Activated B cell treated with CpG ODN at 0.5 μM for 24 hours (primary cell): ENCODE results near the gene ATAT1. TPM values are rescaled to one million over a fixed set of nuclear protein-coding genes. Genes with fewer than 3 reads are reported as not detected.

Source experiments
- ATAC-seq: fragments of 200-7000 bp; cut with Tn5 transposase; one replicate; pipeline ENCODE4 v1.10.0; 2021; ENCODE audit warnings: low read depth, mild to moderate bottlenecking, moderate library complexity
- CTCF ChIA-PET: fragments of 350-600 bp; sonication (Branson Sonifier 250); formaldehyde crosslinking; loops from one replicate; lab custom pipeline; 2021; ENCODE audit warnings: antibody characterized with exemption; lab: Charles Lee
- POLR2A ChIA-PET: fragments of 350-600 bp; sonication (Branson Sonifier 250); formaldehyde crosslinking; loops from one replicate; lab custom pipeline; 2021; ENCODE audit warnings: antibody characterized with exemption; lab: Charles Lee
- DNase-seq: peaks from one replicate; pipeline ENCODE4 v3.0.0; 2022
- H3K27ac Mint-ChIP-seq: one replicate; pipeline ENCODE4 v1.8.0; 2020; ENCODE audit warnings: mixed read lengths
- H3K27me3 Mint-ChIP-seq: one replicate; pipeline ENCODE4 v1.8.0; 2021; ENCODE audit warnings: mixed read lengths
- H3K36me3 Mint-ChIP-seq: one replicate; pipeline ENCODE4 v1.8.0; 2021; ENCODE audit warnings: low read depth, mixed read lengths
- H3K4me1 Mint-ChIP-seq: one replicate; pipeline ENCODE4 v1.8.0; 2021; ENCODE audit warnings: mixed read lengths
- H3K4me3 Mint-ChIP-seq: one replicate; pipeline ENCODE4 v1.8.0; 2020; ENCODE audit warnings: mild to moderate bottlenecking, mixed read lengths
- H3K9me3 Mint-ChIP-seq: one replicate; pipeline ENCODE4 v1.8.0; 2020; ENCODE audit warnings: mixed read lengths
- intact Hi-C: fragments of 100-400 bp; cut with micrococcal nuclease; formaldehyde crosslinking; loops from one replicate; pipeline ENCODE4 v1.15.1; 2024
- total RNA-seq: library from RNA; stranded (reverse); gene quantifications from 2 replicates; pipeline ENCODE4 v1.2.3, GENCODE V29; 2022
- TF ChIP-seq, protein P1 (sequence below): fragments of 200-600 bp; IDR thresholded peaks from one replicate; pipeline ENCODE4 v1.8.0; 2022; ENCODE audit warnings: antibody characterized with exemption, mild to moderate bottlenecking

The ATAT1 gene
- total RNA-seq, 1 donor from 2014 or later = 10.3 TPM

DNA sequence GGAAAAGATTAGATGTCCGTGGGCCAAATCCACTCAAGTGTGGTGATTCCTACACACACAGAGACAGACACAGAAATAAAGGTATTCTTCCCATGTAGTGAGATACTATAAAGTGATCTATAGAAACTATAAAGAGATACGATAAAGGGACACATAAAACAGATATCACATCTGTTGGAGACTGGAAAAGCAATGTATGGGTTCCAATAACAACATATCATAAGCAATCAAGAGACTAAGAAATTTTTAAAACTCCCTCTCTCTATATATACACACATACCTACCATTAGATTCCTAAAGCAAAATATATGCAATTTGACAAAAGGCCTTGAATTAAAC lies 14.8 kb upstream of the ATAT1 start:
- intact Hi-C loops = loop anchor here (1.0 kb wide), 1 partner anchor 9 kb away; no protein-coding TSS in a partner anchor
- H3K36me3 Mint-ChIP-seq = peaks cover 71% of the 10 kb centered on the region
- no peaks in the 10 kb centered on the region for H3K27me3 Mint-ChIP-seq
- DNase-seq (no peak), ATAC-seq (no peak)
- peaks cover 55% of the 10 kb centered on the region for H3K4me1 Mint-ChIP-seq
- ChIA-PET CTCF (interaction anchor here (0.9 to 4.6 kb wide), 2 partner anchors 14 to 130 kb away, joined by 3 to 21 read pairs; no protein-coding TSS in a partner anchor), POLR2A (interaction anchor here (0.7 to 4.8 kb wide), 4 partner anchors 13 to 69 kb away, joined by 3 to 75 read pairs (median 28); partner anchors contain the start of gene ABCF1)
- no peak overlapping the region for H3K4me3 Mint-ChIP-seq
- H3K9me3 Mint-ChIP-seq = no peaks in the 10 kb centered on the region
- TF ChIP-seq, protein P1, sequence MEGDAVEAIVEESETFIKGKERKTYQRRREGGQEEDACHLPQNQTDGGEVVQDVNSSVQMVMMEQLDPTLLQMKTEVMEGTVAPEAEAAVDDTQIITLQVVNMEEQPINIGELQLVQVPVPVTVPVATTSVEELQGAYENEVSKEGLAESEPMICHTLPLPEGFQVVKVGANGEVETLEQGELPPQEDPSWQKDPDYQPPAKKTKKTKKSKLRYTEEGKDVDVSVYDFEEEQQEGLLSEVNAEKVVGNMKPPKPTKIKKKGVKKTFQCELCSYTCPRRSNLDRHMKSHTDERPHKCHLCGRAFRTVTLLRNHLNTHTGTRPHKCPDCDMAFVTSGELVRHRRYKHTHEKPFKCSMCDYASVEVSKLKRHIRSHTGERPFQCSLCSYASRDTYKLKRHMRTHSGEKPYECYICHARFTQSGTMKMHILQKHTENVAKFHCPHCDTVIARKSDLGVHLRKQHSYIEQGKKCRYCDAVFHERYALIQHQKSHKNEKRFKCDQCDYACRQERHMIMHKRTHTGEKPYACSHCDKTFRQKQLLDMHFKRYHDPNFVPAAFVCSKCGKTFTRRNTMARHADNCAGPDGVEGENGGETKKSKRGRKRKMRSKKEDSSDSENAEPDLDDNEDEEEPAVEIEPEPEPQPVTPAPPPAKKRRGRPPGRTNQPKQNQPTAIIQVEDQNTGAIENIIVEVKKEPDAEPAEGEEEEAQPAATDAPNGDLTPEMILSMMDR = no peak
- peak overlapping the region; percentile 38 for H3K27ac Mint-ChIP-seq

DNA sequence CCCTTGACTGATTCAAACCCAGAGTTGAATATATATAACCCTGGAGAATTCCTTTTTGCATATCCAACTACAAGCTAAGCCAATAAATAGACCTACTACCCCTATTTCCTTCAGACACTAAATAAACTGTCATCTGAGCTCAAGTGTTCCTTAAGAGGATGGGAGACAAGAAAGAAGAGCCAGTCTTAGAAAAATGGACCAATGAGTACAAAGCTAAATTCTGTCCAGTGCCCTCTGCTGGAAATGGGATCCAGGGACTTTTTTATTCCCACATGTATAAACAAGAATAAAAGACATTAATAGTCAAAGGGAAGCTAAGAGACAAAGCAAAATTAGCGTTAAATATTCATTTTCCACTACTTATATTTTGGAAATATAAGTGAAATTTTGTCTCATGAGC lies 14.5 kb upstream of the ATAT1 start:
- Mint-ChIP-seq H3K27me3 (no peaks in the 10 kb centered on the region), H3K27ac (peak overlapping the region; percentile 38), H3K4me1 (peaks cover 55% of the 10 kb centered on the region), H3K36me3 (peaks cover 73% of the 10 kb centered on the region), H3K4me3 (no peak overlapping the region), H3K9me3 (no peaks in the 10 kb centered on the region)
- TF ChIP-seq, protein P1 = no peak
- CTCF ChIA-PET = interaction anchor here (0.9 to 4.6 kb wide), 3 partner anchors 15 to 130 kb away, joined by 3 to 21 read pairs (median 14); no protein-coding TSS in a partner anchor
- DNase-seq (no peak), ATAC-seq (no peak)
- intact Hi-C loops = loop anchor here (1.0 kb wide), 1 partner anchor 9 kb away; no protein-coding TSS in a partner anchor
- POLR2A ChIA-PET = interaction anchor here (0.5 to 4.8 kb wide), 8 partner anchors 13 to 114 kb away, joined by 3 to 75 read pairs (median 4); partner anchors contain the start of genes ABCF1 and PRR3

DNA sequence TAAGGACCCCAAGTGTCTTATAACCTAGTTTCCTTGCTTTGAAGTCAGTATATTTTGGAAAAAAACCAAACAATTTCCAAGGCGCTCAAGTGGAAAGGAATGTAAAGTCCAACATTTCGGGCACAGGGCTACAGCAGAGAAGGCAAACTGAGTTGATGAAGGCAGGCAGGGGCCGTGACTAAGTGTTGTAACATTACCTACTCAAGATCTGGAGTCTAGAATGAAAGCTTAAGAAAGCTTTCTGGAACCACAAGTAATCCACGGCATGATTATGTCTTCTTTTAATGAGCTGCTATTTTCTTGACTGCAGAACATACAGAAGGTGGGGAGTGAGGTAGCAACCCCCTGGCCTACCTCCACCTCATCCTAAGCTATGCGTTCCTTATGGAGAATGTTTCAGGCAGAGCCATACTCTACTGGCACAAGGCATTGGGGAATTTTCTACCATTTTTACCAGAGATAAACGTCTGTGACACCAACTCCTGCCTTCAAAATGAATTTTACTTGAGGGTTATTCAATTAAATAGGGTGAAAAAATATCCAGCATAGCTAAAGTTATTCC lies 13.9 kb upstream of the ATAT1 start:
- no peak for ATAC-seq
- POLR2A ChIA-PET = interaction anchor here (0.5 to 4.8 kb wide), 14 partner anchors 14 to 118 kb away, joined by 3 to 75 read pairs (median 4); partner anchors contain the start of genes ABCF1 and PRR3
- no peak for DNase-seq
- intact Hi-C loops = loop anchor here (1.0 kb wide), 1 partner anchor 9 kb away; no protein-coding TSS in a partner anchor
- H3K27me3 Mint-ChIP-seq = no peaks in the 10 kb centered on the region
- H3K4me3 Mint-ChIP-seq = no peak overlapping the region
- CTCF ChIA-PET = interaction anchor here (0.9 to 4.6 kb wide), 7 partner anchors 15 to 131 kb away, joined by 3 to 21 read pairs (median 5); no protein-coding TSS in a partner anchor
- peak overlapping the region; percentile 99 for H3K27ac Mint-ChIP-seq
- H3K4me1 Mint-ChIP-seq = peaks cover 53% of the 10 kb centered on the region
- TF ChIP-seq, protein P1 = no peak
- peaks cover 71% of the 10 kb centered on the region for H3K36me3 Mint-ChIP-seq
- H3K9me3 Mint-ChIP-seq = no peaks in the 10 kb centered on the region

GRCh38 chr6:30613251-30614043 lies 13.2 kb upstream of the ATAT1 start:
- TF ChIP-seq, protein P1 = no peak

More at GRCh38 chr6:30613251-30614043, 13.2 kb upstream of the ATAT1 start:
- DNase-seq = no peak
- Mint-ChIP-seq H3K4me3 (peak overlapping the region; percentile 52), H3K27ac (peak overlapping the region; percentile 99), H3K36me3 (peaks cover 69% of the 10 kb centered on the region), H3K9me3 (no peaks in the 10 kb centered on the region), H3K27me3 (no peaks in the 10 kb centered on the region), H3K4me1 (peaks cover 56% of the 10 kb centered on the region)
- ATAC-seq = no peak
- ChIA-PET POLR2A (interaction anchor here (0.6 to 4.8 kb wide), 19 partner anchors 9 to 287 kb away, joined by 3 to 75 read pairs (median 7); partner anchors contain the start of genes ABCF1, PRR3 and TRIM39), CTCF (interaction anchor here (1.1 to 4.6 kb wide), 7 partner anchors 16 to 160 kb away, joined by 3 to 21 read pairs (median 5); no protein-coding TSS in a partner anchor)
- intact Hi-C loops = no loop called here
